Panc1 (cell line): Measurements from ENCODE around the gene HOXD3. TPM values are rescaled to one million over a fixed set of nuclear protein-coding genes. Genes with fewer than 3 reads are reported as not detected.

Experiments used
- ATAC-seq: fragments of 200-7000 bp; cut with Tn5 transposase; 2 replicates; pipeline ENCODE4 v1.9.1; 2020; ENCODE audit warnings: mild to moderate bottlenecking, moderate library complexity
- BruUV-seq: library from RNA; stranded (reverse); fragments of 400-500 nt; replicated peaks from 2 replicates; lab custom pipeline; 2021; lab: Mats Ljungman, UMichigan
- CTCF ChIA-PET: fragments of 300-600 bp; sonication (Branson Sonifier 250); formaldehyde crosslinking; loops from one replicate; lab custom pipeline; 2022; ENCODE audit warnings: antibody characterized with exemption; lab: Charles Lee
- POLR2A ChIA-PET: fragments of 300-600 bp; sonication (Branson Sonifier 250); formaldehyde crosslinking; loops from one replicate; lab custom pipeline; 2022; ENCODE audit warnings: antibody characterized with exemption; lab: Charles Lee
- DNase-seq: peaks from one replicate; pipeline ENCODE4 v3.0.0-alpha.2; 2010; ENCODE audit warnings: low read depth, low spot score
- H3K27ac ChIP-seq: 2 replicates; pipeline ENCODE4 v1.5.1; 2011; ENCODE audit warnings: mild to moderate bottlenecking, low read length, inconsistent platforms
- H3K27me3 ChIP-seq: fragments of 200-500 bp; sonication (Bioruptor generic); 2 replicates; pipeline ENCODE4 v1.6.0; 2014; ENCODE audit warnings: low read length, inconsistent platforms; ENCODE audit not compliant: control insufficient read depth, insufficient read depth
- H3K36me3 ChIP-seq: fragments of 200-500 bp; sonication (Bioruptor generic); 2 replicates; pipeline ENCODE4 v1.5.1; 2014; ENCODE audit warnings: inconsistent platforms, mild to moderate bottlenecking, low read length, moderate library complexity; ENCODE audit not compliant: control insufficient read depth, insufficient read depth
- H3K4me1 ChIP-seq: 2 replicates; pipeline ENCODE4 v1.5.1; 2011; ENCODE audit warnings: inconsistent platforms, mild to moderate bottlenecking, low read length, moderate library complexity; ENCODE audit not compliant: control insufficient read depth, insufficient read depth
- H3K4me3 ChIP-seq, 2 experiments: 2 replicates each; pipeline ENCODE4 v1.5.1; 2011 to 2012; ENCODE audit warnings: low read depth in 2 of 2, low read length in 2 of 2, mild to moderate bottlenecking in 2 of 2, inconsistent platforms in 1 of 2, moderate library complexity in 1 of 2
- H3K9me3 ChIP-seq: fragments of 200-500 bp; sonication (Bioruptor generic); 2 replicates; pipeline ENCODE4 v1.5.1; 2014; ENCODE audit warnings: low read depth, mild to moderate bottlenecking, inconsistent platforms, low read length, moderate library complexity; ENCODE audit not compliant: control insufficient read depth, insufficient read depth
- CTCF ChIP-seq: fragments of 450-650 bp; IDR thresholded peaks from 2 replicates; pipeline ENCODE4 v1.5.1; 2017; ENCODE audit warnings: mild to moderate bottlenecking
- POLR2AphosphoS5 ChIP-seq: IDR thresholded peaks from 2 replicates; pipeline ENCODE4 v1.6.1; 2012; ENCODE audit warnings: mild to moderate bottlenecking, low read depth, low read length, moderate library complexity
- REST ChIP-seq, 2 experiments: IDR thresholded peaks; 2 replicates each; pipeline ENCODE4 v1.6.1; 2011 to 2012; ENCODE audit warnings: low read depth in 2 of 2, control low read depth in 1 of 2, low read length in 1 of 2, mild to moderate bottlenecking in 1 of 2, moderate library complexity in 1 of 2; ENCODE audit not compliant: insufficient read depth in 1 of 2
- SIN3A ChIP-seq: IDR thresholded peaks from 2 replicates; pipeline ENCODE4 v1.6.1; 2012; ENCODE audit warnings: low read depth, mild to moderate bottlenecking, low read length, moderate library complexity, borderline replicate concordance; ENCODE audit not compliant: insufficient read depth
- TCF7L2 ChIP-seq: IDR thresholded peaks from 2 replicates; pipeline ENCODE4 v1.6.1; 2011; ENCODE audit warnings: mild to moderate bottlenecking, low read depth, low read length, inconsistent platforms
- in situ Hi-C: cut with HindIII; loops from 2 replicates; pipeline ENCODE4 v1.10.0; 2016; ENCODE audit warnings: low sequenced_read_pairs, low pct_unique_long_range_greater_than_20kb
- intact Hi-C: fragments of 100-400 bp; cut with micrococcal nuclease; formaldehyde crosslinking; loops from one replicate; pipeline ENCODE4 v1.10.0; 2022; ENCODE audit not compliant: unreplicated experiment
- total RNA-seq: library from RNA; stranded (reverse); gene quantifications from one replicate; pipeline ENCODE4 v1.2.1, GENCODE V29; 2021; ENCODE audit not compliant: unreplicated experiment

The HOXD3 gene
- total RNA-seq, 1 experiment from 2014 or later: 1.8 TPM

- CTCF ChIA-PET: interaction anchor here (0.6 kb wide), 1 partner anchor 312 kb away, joined by 3 read pairs; no protein-coding TSS in a partner anchor
- intact Hi-C loops: no loop called here
Measured at GRCh38 chr2:176117823-176118371, 39.2 kb upstream of the HOXD3 start.

More at GRCh38 chr2:176117823-176118371, 39.2 kb upstream of the HOXD3 start:
- Histone ChIP-seq H3K4me3 (no peak overlapping the region), H3K27me3 (peaks cover 2% of the 10 kb centered on the region; the same call in 1 of the 2 replicates), H3K36me3 (no peaks in the 10 kb centered on the region), H3K4me1 (no peaks in the 10 kb centered on the region), H3K9me3 (no peaks in the 10 kb centered on the region), H3K27ac (no peak overlapping the region)
- in situ Hi-C loops: no loop called here
- TF ChIP-seq SIN3A (no peak), CTCF (no peak), TCF7L2 (no peak), REST (IDR thresholded peaks at IDR 0.05; ENCODE audit: insufficient read depth in 1 of 2, low read depth in 2 of 2, low read length in 1 of 2) (no peak), POLR2AphosphoS5 (no peak)
- ATAC-seq (no peak), DNase-seq (no peak)
- POLR2A ChIA-PET: no interaction called here
- BruUV-seq: no TSS peak
